VCaP (cell line): Measurements from ENCODE around the gene PWWP2B.

Source experiments
- H3K27ac ChIP-seq: fragments of 450-650 bp; 2 replicates; pipeline ENCODE4 v1.5.1; 2017
- CTCF ChIP-seq: fragments of 450-650 bp; conservative IDR thresholded peaks from 2 replicates; pipeline ENCODE4 v1.5.1; 2017; ENCODE audit warnings: mild to moderate bottlenecking, moderate library complexity

PWWP2B gene

GRCh38 chr10:132425757-132426155, 28.8 kb downstream of the PWWP2B start:
- H3K27ac ChIP-seq = no peak overlapping the region

GRCh38 chr10:132427006-132427771, 30.2 kb downstream of the PWWP2B start:
- H3K27ac ChIP-seq = no peak overlapping the region
- TF ChIP-seq CTCF = no peak

More at GRCh38 chr10:132425757-132426155, 28.8 kb downstream of the PWWP2B start:
- TF ChIP-seq CTCF = no peak

- no peak for TF ChIP-seq CTCF
- H3K27ac ChIP-seq = no peak overlapping the region
These were observed 31.0 kb downstream of the PWWP2B start for GRCh38 chr10:132427939-132428367.

- H3K27ac ChIP-seq = no peak overlapping the region
- TF ChIP-seq CTCF = no peak
These were observed 31.5 kb downstream of the PWWP2B start for GRCh38 chr10:132428486-132428995.

GRCh38 chr10:132429281-132430230, 32.6 kb downstream of the PWWP2B start:
- no peak overlapping the region for H3K27ac ChIP-seq

GRCh38 chr10:132430231-132430743, 33.3 kb downstream of the PWWP2B start:
- no peak overlapping the region for H3K27ac ChIP-seq
- TF ChIP-seq CTCF = no peak

More at GRCh38 chr10:132429281-132430230, 32.6 kb downstream of the PWWP2B start:
- TF ChIP-seq CTCF = no peak

- no peak overlapping the region for H3K27ac ChIP-seq
- TF ChIP-seq CTCF = no peak
These were observed 33.9 kb downstream of the PWWP2B start for GRCh38 chr10:132430861-132431271.
